HepG2 (cell line): ENCODE data around the gene COL2A1. TPM values are rescaled to one million over a fixed set of nuclear protein-coding genes. Genes with fewer than 3 reads are reported as not detected.

Experiments used
- ASH2L ChIP-seq: fragments of 300-600, 200-600 bp; sonication (generic); IDR thresholded peaks from 2 replicates; pipeline ENCODE4 v1.7.0; 2017; ENCODE audit warnings: low read depth, mild to moderate bottlenecking, moderate library complexity, mixed read lengths, low read length; ENCODE audit not compliant: insufficient read length
- BORCS8-MEF2B ChIP-seq: sonication (generic); formaldehyde crosslinking; IDR thresholded peaks from 2 replicates; pipeline ENCODE4 v1.8.0; 2022; ENCODE audit warnings: mild to moderate bottlenecking, missing genetic modification reagents
- E2F2 ChIP-seq: sonication (generic); formaldehyde crosslinking; IDR thresholded peaks from 2 replicates; pipeline ENCODE4 v1.4.0; 2020; ENCODE audit warnings: missing genetic modification reagents, borderline replicate concordance
- GABPB1 ChIP-seq: IDR thresholded peaks from 2 replicates; pipeline ENCODE4 v1.6.1; 2016; ENCODE audit warnings: mild to moderate bottlenecking, missing genetic modification reagents, moderate library complexity, missing compliant biosample characterization
- HNRNPH1 ChIP-seq: fragments of 200-400 bp; formaldehyde crosslinking; optimal IDR thresholded peaks from 2 replicates; pipeline ENCODE3; 2017; ENCODE audit warnings: mild to moderate bottlenecking, low read depth, low read length
- LRRFIP1 ChIP-seq: sonication (generic); formaldehyde crosslinking; conservative IDR thresholded peaks from 2 replicates; pipeline ENCODE4 v1.4.0; 2020; ENCODE audit warnings: missing genetic modification reagents
- RELA ChIP-seq: sonication (generic); formaldehyde crosslinking; IDR thresholded peaks from 2 replicates; pipeline ENCODE4 v1.4.0; 2020; ENCODE audit warnings: missing genetic modification reagents
- SPEN ChIP-seq: sonication (generic); formaldehyde crosslinking; IDR thresholded peaks from 2 replicates; pipeline ENCODE4 v1.5.1; 2020; ENCODE audit warnings: low read depth, mild to moderate bottlenecking, missing genetic modification reagents
- THAP9 ChIP-seq: sonication (generic); formaldehyde crosslinking; IDR thresholded peaks from 2 replicates; pipeline ENCODE4; 2020; ENCODE audit warnings: missing genetic modification reagents, mild to moderate bottlenecking, borderline replicate concordance
- TRIM22 ChIP-seq: fragments of 450-650 bp; IDR thresholded peaks from 2 replicates; pipeline ENCODE4 v1.6.1; 2017
- ZNF484 ChIP-seq: sonication (generic); formaldehyde crosslinking; IDR thresholded peaks from 2 replicates; pipeline ENCODE4 v1.5.1; 2020; ENCODE audit warnings: mild to moderate bottlenecking, low read depth, missing genetic modification reagents, borderline replicate concordance
- ZNF646 ChIP-seq: sonication (generic); formaldehyde crosslinking; IDR thresholded peaks from 2 replicates; pipeline ENCODE4 v1.9.0; 2021; ENCODE audit warnings: mild to moderate bottlenecking, missing genetic modification reagents
- ZNF75D ChIP-seq: sonication (generic); formaldehyde crosslinking; IDR thresholded peaks from 2 replicates; pipeline ENCODE4 v1.8.1; 2023; ENCODE audit warnings: missing genetic modification reagents, mild to moderate bottlenecking, borderline replicate concordance
- polyA plus RNA-seq, 8 experiments: library from polyadenylated mRNA; depleted of rRNA in 3 of 8; stranded (reverse) in 7 of 8; unstranded in 1 of 8; fragments of >200 nt; fragmentation: Illumina TruSeq in 4 of 8; extraction: Trizol in 4 of 8; gene quantifications; 2 replicates each; pipeline versions ENCODE4 v1.2.1 to v1.2.3, GENCODE V29; 2011 to 2016; ENCODE audit warnings: low read depth in 4 of 8, missing spikeins in 1 of 8, mixed read lengths in 1 of 8; ENCODE audit not compliant: insufficient read depth in 1 of 8
- total RNA-seq, 5 experiments: library from RNA; depleted of rRNA; stranded (reverse); fragments of >200 nt; fragmentation: Illumina TruSeq; extraction: Trizol; gene quantifications; 2 replicates each; pipeline ENCODE4 v1.2.3, GENCODE V29; 2016; ENCODE audit warnings: low read depth in 1 of 5

Gene COL2A1
- total and polyA plus RNA-seq, 2 of the 13 experiments (the other 11 are each of a cell fraction or from before 2014, with no cell fraction given), result 7.4 to 38.3 TPM

GRCh38 chr12:47963340-47964040, 40.8 kb downstream of the COL2A1 start, which contains the start of gene TMEM106C (continued):
- TF ChIP-seq E2F2 (CRISPR knock-in tag), result peak; percentile 68; the same call in 1 of the 2 replicates
- TF ChIP-seq TRIM22, result no peak
- TF ChIP-seq GABPB1 (CRISPR knock-in tag), result peak; percentile 71
- TF ChIP-seq ASH2L, result no peak
- TF ChIP-seq ZNF646 (CRISPR knock-in tag), result no peak
- no peak for TF ChIP-seq LRRFIP1 (CRISPR knock-in tag)
- TF ChIP-seq BORCS8-MEF2B (CRISPR knock-in tag), result peak; percentile 75; the same call in 1 of the 2 replicates
- no peak for TF ChIP-seq ZNF484 (CRISPR knock-in tag)
- TF ChIP-seq ZNF75D (CRISPR knock-in tag), result no peak
- peak; percentile 84 for TF ChIP-seq SPEN (CRISPR knock-in tag)
- peak; percentile 51; the same call in 1 of the 2 replicates for TF ChIP-seq THAP9 (CRISPR knock-in tag)
- 0 out of 2 replicates have a peak, but pooled peaks have one; percentile 30 for TF ChIP-seq RELA (CRISPR knock-in tag)
- TF ChIP-seq HNRNPH1, result no peak
